ENCODE measurements around the gene HORMAD2.
"Not testable (repeated sequence)": the region's sequence is repeated elsewhere in the genome, so short reads cannot be mapped to it uniquely, and the experiment has no call there.

The HORMAD2 gene

GRCh38 chr22:30059346-30060020 is 20.8 kb upstream of the HORMAD2 start:
- not testable (repeated sequence) for DNase-seq

GRCh38 chr22:30061094-30061493 is 19.2 kb upstream of the HORMAD2 start:
- DNase-seq = not testable (repeated sequence)

GRCh38 chr22:30062259-30062658 is 18.0 kb upstream of the HORMAD2 start:
- no peak for DNase-seq

GRCh38 chr22:30062950-30063349 is 17.3 kb upstream of the HORMAD2 start:
- no peak for DNase-seq

GRCh38 chr22:30064172-30064571 is 16.1 kb upstream of the HORMAD2 start:
- DNase-seq = no peak

GRCh38 chr22:30073743-30074142 is 6.5 kb upstream of the HORMAD2 start:
- DNase-seq = no peak

GRCh38 chr22:30074147-30074546 is 6.1 kb upstream of the HORMAD2 start:
- DNase-seq = no peak

GRCh38 chr22:30074994-30075393 is 5.3 kb upstream of the HORMAD2 start:
- no peak for DNase-seq

GRCh38 chr22:30077279-30077880 is 2.9 kb upstream of the HORMAD2 start:
- no peak for DNase-seq

- DNase-seq = no peak
These were observed 1.6 kb upstream of the HORMAD2 start for GRCh38 chr22:30078320-30079311.

GRCh38 chr22:30080805-30081204 is 541 bp downstream of the HORMAD2 start:
- no peak for DNase-seq

- no peak for DNase-seq
These were observed 6.2 kb downstream of the HORMAD2 start for GRCh38 chr22:30086496-30086895.

- DNase-seq = not testable (repeated sequence)
These were observed 6.8 kb downstream of the HORMAD2 start for GRCh38 chr22:30087037-30087436.

GRCh38 chr22:30087611-30088010 is 7.3 kb downstream of the HORMAD2 start:
- DNase-seq = no peak

GRCh38 chr22:30088468-30088867 is 8.2 kb downstream of the HORMAD2 start:
- DNase-seq = no peak

- DNase-seq = no peak
These were observed 9.4 kb downstream of the HORMAD2 start for GRCh38 chr22:30089655-30089974.

GRCh38 chr22:30092686-30093085 is 12.4 kb downstream of the HORMAD2 start:
- DNase-seq = no peak

- DNase-seq = no peak
These were observed 14.5 kb downstream of the HORMAD2 start for GRCh38 chr22:30094804-30095203.

GRCh38 chr22:30097861-30098260 is 17.6 kb downstream of the HORMAD2 start:
- DNase-seq = no peak

- DNase-seq = not testable (repeated sequence)
These were observed 20.5 kb downstream of the HORMAD2 start for GRCh38 chr22:30100770-30101169.

GRCh38 chr22:30104501-30105156 is 24.4 kb downstream of the HORMAD2 start:
- DNase-seq = no peak

GRCh38 chr22:30105483-30105882 is 25.2 kb downstream of the HORMAD2 start:
- no peak for DNase-seq

GRCh38 chr22:30113494-30113893 is 33.2 kb downstream of the HORMAD2 start:
- no peak for DNase-seq
